ENCODE data around the gene HECW1. TPM values are rescaled to one million over a fixed set of nuclear protein-coding genes. Genes with fewer than 3 reads are reported as not detected.

Gene HECW1
- total and polyA plus RNA-seq, 4 donors: 0.05 TPM; not detected in 3

DNA sequence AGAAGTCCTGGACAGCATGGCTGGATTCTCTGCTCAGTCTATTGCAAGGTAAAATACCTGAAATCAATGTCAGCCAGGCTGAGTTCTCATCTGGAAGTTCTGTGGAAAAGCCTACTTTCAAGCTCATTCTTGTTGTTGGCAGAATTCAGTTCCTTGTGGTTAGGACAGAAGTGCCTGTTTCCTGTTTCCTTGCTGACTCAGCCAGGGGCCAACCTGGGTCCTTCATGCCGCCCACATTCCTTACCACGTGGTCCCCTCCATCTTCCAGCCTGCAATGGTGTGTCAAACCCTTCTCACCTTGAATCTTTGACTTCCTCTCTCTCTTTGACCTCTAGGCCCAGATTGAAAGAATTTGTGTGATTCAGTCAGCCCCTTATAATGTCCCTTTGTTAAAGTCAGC, 273.4 kb downstream of the HECW1 start:
- TF ChIP-seq EGR1 (IDR thresholded peaks at IDR 0.05; ENCODE audit: low read depth in 2 of 2) (no peak), SP1 (IDR thresholded peaks at IDR 0.05) (no peak), JUND (IDR thresholded peaks at IDR 0.05) (no peak), GABPA (IDR thresholded peaks at IDR 0.05 in 1 of 2, conservative IDR thresholded peaks at IDR 0.05 in 1 of 2) (no peak), YY1 (IDR thresholded peaks at IDR 0.05) (no peak), TAF1 (conservative IDR thresholded peaks at IDR 0.05) (no peak), FOXA1 (IDR thresholded peaks at IDR 0.05) (no peak), FOXA2 (IDR thresholded peaks at IDR 0.05) (no peak), HNF4A (conservative IDR thresholded peaks at IDR 0.05) (no peak), RAD21 (IDR thresholded peaks at IDR 0.05) (no peak)
- TF ChIP-seq, protein P1, sequence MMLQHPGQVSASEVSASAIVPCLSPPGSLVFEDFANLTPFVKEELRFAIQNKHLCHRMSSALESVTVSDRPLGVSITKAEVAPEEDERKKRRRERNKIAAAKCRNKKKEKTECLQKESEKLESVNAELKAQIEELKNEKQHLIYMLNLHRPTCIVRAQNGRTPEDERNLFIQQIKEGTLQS (IDR thresholded peaks at IDR 0.05): no peak
- TF ChIP-seq, protein P2, sequence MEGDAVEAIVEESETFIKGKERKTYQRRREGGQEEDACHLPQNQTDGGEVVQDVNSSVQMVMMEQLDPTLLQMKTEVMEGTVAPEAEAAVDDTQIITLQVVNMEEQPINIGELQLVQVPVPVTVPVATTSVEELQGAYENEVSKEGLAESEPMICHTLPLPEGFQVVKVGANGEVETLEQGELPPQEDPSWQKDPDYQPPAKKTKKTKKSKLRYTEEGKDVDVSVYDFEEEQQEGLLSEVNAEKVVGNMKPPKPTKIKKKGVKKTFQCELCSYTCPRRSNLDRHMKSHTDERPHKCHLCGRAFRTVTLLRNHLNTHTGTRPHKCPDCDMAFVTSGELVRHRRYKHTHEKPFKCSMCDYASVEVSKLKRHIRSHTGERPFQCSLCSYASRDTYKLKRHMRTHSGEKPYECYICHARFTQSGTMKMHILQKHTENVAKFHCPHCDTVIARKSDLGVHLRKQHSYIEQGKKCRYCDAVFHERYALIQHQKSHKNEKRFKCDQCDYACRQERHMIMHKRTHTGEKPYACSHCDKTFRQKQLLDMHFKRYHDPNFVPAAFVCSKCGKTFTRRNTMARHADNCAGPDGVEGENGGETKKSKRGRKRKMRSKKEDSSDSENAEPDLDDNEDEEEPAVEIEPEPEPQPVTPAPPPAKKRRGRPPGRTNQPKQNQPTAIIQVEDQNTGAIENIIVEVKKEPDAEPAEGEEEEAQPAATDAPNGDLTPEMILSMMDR (IDR thresholded peaks at IDR 0.05; ENCODE audit: low read depth, low read length, missing input control): no peak
- TF ChIP-seq, protein P3, sequence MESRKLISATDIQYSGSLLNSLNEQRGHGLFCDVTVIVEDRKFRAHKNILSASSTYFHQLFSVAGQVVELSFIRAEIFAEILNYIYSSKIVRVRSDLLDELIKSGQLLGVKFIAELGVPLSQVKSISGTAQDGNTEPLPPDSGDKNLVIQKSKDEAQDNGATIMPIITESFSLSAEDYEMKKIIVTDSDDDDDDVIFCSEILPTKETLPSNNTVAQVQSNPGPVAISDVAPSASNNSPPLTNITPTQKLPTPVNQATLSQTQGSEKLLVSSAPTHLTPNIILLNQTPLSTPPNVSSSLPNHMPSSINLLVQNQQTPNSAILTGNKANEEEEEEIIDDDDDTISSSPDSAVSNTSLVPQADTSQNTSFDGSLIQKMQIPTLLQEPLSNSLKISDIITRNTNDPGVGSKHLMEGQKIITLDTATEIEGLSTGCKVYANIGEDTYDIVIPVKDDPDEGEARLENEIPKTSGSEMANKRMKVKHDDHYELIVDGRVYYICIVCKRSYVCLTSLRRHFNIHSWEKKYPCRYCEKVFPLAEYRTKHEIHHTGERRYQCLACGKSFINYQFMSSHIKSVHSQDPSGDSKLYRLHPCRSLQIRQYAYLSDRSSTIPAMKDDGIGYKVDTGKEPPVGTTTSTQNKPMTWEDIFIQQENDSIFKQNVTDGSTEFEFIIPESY (IDR thresholded peaks at IDR 0.05): no peak
- Histone ChIP-seq H3K36me3 (ENCODE audit: control insufficient read depth in 4 of 4, insufficient read depth in 3 of 4, low read depth in 1 of 4, low read length in 3 of 4) (no peaks in the 10 kb centered on the region), H3K4me3 (ENCODE audit: low read depth in 1 of 3, low read length in 3 of 3) (no peak overlapping the region), H3K9ac (ENCODE audit: low read depth in 1 of 2, low read length in 2 of 2) (no peak overlapping the region), H3K27me3 (ENCODE audit: control insufficient read depth in 4 of 4, insufficient read depth in 4 of 4, low read length in 3 of 4) (peaks cover 0 to 3% (median 0%) of the 10 kb centered on the region in 4 donors), H3K9me3 (ENCODE audit: control insufficient read depth in 4 of 4, low read length in 3 of 4) (no peaks in the 10 kb centered on the region), H3K27ac (ENCODE audit: low read depth in 1 of 2, low read length in 2 of 2) (no peak overlapping the region), H3K4me1 (ENCODE audit: control insufficient read depth in 4 of 4, insufficient read depth in 4 of 4, low read length in 3 of 4) (no peaks in the 10 kb centered on the region)
- WGBS: 84% methylated on average over 2 of the region's 2 CpGs
- no peak for DNase-seq (ENCODE audit: low spot score)

DNA sequence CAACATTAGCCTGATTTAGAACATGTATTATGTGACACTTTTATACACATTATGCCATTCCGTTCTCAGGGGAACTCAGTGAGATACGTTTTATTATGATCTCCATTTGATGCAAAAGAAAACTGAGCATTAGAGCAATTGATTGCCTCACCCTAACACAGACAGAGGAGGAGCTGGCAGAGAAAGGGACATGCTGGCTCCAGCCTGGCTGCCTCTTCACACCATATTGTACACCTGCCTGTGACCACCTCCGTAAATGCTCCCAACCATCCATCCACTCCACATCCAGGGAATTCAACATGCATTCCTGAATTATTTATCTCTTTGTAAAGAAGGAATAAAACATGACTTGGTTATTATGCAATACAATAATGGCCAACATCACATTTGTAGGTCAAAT, 275.5 kb downstream of the HECW1 start:
- no peak for DNase-seq (ENCODE audit: low spot score)
- Histone ChIP-seq H3K27me3 (ENCODE audit: control insufficient read depth in 4 of 4, insufficient read depth in 4 of 4, low read length in 3 of 4) (peaks cover 0 to 3% (median 0%) of the 10 kb centered on the region in 4 donors), H3K9me3 (ENCODE audit: control insufficient read depth in 4 of 4, low read length in 3 of 4) (no peaks in the 10 kb centered on the region), H3K9ac (ENCODE audit: low read depth in 1 of 2, low read length in 2 of 2) (no peak overlapping the region), H3K36me3 (ENCODE audit: control insufficient read depth in 4 of 4, insufficient read depth in 3 of 4, low read depth in 1 of 4, low read length in 3 of 4) (no peaks in the 10 kb centered on the region), H3K4me3 (ENCODE audit: low read depth in 1 of 3, low read length in 3 of 3) (no peak overlapping the region), H3K4me1 (ENCODE audit: control insufficient read depth in 4 of 4, insufficient read depth in 4 of 4, low read length in 3 of 4) (no peaks in the 10 kb centered on the region), H3K27ac (ENCODE audit: low read depth in 1 of 2, low read length in 2 of 2) (no peak overlapping the region)
- WGBS: 84% methylated on average over 3 of the region's 3 CpGs
- TF ChIP-seq, protein P4, sequence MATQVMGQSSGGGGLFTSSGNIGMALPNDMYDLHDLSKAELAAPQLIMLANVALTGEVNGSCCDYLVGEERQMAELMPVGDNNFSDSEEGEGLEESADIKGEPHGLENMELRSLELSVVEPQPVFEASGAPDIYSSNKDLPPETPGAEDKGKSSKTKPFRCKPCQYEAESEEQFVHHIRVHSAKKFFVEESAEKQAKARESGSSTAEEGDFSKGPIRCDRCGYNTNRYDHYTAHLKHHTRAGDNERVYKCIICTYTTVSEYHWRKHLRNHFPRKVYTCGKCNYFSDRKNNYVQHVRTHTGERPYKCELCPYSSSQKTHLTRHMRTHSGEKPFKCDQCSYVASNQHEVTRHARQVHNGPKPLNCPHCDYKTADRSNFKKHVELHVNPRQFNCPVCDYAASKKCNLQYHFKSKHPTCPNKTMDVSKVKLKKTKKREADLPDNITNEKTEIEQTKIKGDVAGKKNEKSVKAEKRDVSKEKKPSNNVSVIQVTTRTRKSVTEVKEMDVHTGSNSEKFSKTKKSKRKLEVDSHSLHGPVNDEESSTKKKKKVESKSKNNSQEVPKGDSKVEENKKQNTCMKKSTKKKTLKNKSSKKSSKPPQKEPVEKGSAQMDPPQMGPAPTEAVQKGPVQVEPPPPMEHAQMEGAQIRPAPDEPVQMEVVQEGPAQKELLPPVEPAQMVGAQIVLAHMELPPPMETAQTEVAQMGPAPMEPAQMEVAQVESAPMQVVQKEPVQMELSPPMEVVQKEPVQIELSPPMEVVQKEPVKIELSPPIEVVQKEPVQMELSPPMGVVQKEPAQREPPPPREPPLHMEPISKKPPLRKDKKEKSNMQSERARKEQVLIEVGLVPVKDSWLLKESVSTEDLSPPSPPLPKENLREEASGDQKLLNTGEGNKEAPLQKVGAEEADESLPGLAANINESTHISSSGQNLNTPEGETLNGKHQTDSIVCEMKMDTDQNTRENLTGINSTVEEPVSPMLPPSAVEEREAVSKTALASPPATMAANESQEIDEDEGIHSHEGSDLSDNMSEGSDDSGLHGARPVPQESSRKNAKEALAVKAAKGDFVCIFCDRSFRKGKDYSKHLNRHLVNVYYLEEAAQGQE (IDR thresholded peaks at IDR 0.05): no peak
- TF ChIP-seq JUND (IDR thresholded peaks at IDR 0.05) (no peak), YY1 (IDR thresholded peaks at IDR 0.05) (no peak)
- TF ChIP-seq, protein P3 (IDR thresholded peaks at IDR 0.05): no peak
